GM23338 (cell line): ENCODE data around the gene HECTD3.
"Not testable (repeated sequence)": the region's sequence is repeated elsewhere in the genome, so short reads cannot be mapped to it uniquely, and the experiment has no call there.

Experiments used
- CREB1 ChIP-seq: fragments of 250-450 bp; sonication (Bioruptor Pico); IDR thresholded peaks from 2 replicates; pipeline ENCODE4 v1.5.0; 2020; ENCODE audit warnings: low read depth, mild to moderate bottlenecking, moderate library complexity
- EZH2 ChIP-seq: fragments of 200-600 bp; sonication (generic); IDR thresholded peaks from one replicate; pipeline ENCODE4 v1.8.0; 2017; ENCODE audit warnings: antibody characterized with exemption, mild to moderate bottlenecking, low read depth; ENCODE audit not compliant: unreplicated experiment
- POLR2AphosphoS5 ChIP-seq: IDR thresholded peaks from 2 replicates; pipeline ENCODE4 v1.6.1; 2016; ENCODE audit warnings: antibody characterized with exemption, low read depth
- TF ChIP-seq, protein P1 (sequence below), 2 experiments: fragments of 200-600 bp in 1 of 2; sonication (generic) in 1 of 2; conservative IDR thresholded peaks; 2 replicates each; pipeline versions ENCODE4 v1.5.1 to v1.6.1; 2016 to 2017; ENCODE audit warnings: antibody characterized with exemption in 2 of 2, low read depth in 2 of 2, mild to moderate bottlenecking in 2 of 2, moderate library complexity in 1 of 2
- TF ChIP-seq, protein P2 (sequence below): IDR thresholded peaks from one replicate; pipeline ENCODE4 v1.6.1; 2018; ENCODE audit warnings: antibody characterized with exemption; ENCODE audit not compliant: unreplicated experiment

DNA sequence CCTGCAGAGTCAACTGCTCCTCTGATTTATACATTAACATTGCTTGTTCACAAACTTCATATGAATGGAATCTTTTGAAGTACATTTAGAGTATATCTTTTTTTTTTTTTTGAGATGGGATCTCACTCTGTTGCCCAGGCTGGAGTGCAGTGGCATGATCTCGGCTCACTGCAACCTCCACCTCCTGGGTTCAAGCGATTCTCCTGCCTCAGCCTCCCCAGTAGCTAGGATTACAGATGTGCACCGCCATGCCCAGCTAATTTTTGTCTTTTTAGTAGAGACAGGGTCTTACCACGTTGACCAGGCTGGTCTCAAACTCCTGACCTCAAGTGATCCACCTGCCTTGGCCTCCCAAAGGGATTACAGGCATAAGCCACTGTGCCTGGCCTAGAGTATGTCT, 33.8 kb downstream of the HECTD3 start:
- TF ChIP-seq, protein P1, sequence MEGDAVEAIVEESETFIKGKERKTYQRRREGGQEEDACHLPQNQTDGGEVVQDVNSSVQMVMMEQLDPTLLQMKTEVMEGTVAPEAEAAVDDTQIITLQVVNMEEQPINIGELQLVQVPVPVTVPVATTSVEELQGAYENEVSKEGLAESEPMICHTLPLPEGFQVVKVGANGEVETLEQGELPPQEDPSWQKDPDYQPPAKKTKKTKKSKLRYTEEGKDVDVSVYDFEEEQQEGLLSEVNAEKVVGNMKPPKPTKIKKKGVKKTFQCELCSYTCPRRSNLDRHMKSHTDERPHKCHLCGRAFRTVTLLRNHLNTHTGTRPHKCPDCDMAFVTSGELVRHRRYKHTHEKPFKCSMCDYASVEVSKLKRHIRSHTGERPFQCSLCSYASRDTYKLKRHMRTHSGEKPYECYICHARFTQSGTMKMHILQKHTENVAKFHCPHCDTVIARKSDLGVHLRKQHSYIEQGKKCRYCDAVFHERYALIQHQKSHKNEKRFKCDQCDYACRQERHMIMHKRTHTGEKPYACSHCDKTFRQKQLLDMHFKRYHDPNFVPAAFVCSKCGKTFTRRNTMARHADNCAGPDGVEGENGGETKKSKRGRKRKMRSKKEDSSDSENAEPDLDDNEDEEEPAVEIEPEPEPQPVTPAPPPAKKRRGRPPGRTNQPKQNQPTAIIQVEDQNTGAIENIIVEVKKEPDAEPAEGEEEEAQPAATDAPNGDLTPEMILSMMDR (conservative IDR thresholded peaks at IDR 0.05; ENCODE audit: low read depth in 2 of 2), result not testable (repeated sequence)
- TF ChIP-seq POLR2AphosphoS5; EZH2; CREB1 (CRISPR knock-in tag): not testable (repeated sequence)
- TF ChIP-seq, protein P2, sequence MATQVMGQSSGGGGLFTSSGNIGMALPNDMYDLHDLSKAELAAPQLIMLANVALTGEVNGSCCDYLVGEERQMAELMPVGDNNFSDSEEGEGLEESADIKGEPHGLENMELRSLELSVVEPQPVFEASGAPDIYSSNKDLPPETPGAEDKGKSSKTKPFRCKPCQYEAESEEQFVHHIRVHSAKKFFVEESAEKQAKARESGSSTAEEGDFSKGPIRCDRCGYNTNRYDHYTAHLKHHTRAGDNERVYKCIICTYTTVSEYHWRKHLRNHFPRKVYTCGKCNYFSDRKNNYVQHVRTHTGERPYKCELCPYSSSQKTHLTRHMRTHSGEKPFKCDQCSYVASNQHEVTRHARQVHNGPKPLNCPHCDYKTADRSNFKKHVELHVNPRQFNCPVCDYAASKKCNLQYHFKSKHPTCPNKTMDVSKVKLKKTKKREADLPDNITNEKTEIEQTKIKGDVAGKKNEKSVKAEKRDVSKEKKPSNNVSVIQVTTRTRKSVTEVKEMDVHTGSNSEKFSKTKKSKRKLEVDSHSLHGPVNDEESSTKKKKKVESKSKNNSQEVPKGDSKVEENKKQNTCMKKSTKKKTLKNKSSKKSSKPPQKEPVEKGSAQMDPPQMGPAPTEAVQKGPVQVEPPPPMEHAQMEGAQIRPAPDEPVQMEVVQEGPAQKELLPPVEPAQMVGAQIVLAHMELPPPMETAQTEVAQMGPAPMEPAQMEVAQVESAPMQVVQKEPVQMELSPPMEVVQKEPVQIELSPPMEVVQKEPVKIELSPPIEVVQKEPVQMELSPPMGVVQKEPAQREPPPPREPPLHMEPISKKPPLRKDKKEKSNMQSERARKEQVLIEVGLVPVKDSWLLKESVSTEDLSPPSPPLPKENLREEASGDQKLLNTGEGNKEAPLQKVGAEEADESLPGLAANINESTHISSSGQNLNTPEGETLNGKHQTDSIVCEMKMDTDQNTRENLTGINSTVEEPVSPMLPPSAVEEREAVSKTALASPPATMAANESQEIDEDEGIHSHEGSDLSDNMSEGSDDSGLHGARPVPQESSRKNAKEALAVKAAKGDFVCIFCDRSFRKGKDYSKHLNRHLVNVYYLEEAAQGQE, result not testable (repeated sequence)
